Activated naive CD4-positive, alpha-beta T cell treated with anti-CD3 and anti-CD28 coated beads for 36 hours (primary cell): Measurements from ENCODE around the gene SDK2. TPM values are rescaled to one million over a fixed set of nuclear protein-coding genes. Genes with fewer than 3 reads are reported as not detected.

Experiments used
- CTCF ChIA-PET: fragments of 350-600 bp; sonication (Branson Sonifier 250); formaldehyde crosslinking; loops from one replicate; lab custom pipeline; 2021; ENCODE audit warnings: antibody characterized with exemption; lab: Charles Lee
- DNase-seq: peaks from one replicate; pipeline ENCODE4 v3.0.0-alpha.2; 2020
- H3K27ac Mint-ChIP-seq: one replicate; pipeline ENCODE4 v1.8.0; 2021; ENCODE audit warnings: mild to moderate bottlenecking, mixed read lengths
- H3K27me3 Mint-ChIP-seq: one replicate; pipeline ENCODE4 v1.8.0; 2021; ENCODE audit warnings: low read depth, mixed read lengths
- H3K36me3 Mint-ChIP-seq: one replicate; pipeline ENCODE4 v1.8.0; 2021; ENCODE audit warnings: low read depth, mixed read lengths
- H3K4me1 Mint-ChIP-seq: one replicate; pipeline ENCODE4 v1.8.0; 2021; ENCODE audit warnings: low read depth, mixed read lengths
- H3K4me3 Mint-ChIP-seq: one replicate; pipeline ENCODE4 v1.8.0; 2021; ENCODE audit warnings: mild to moderate bottlenecking, moderate library complexity, mixed read lengths
- H3K9me3 Mint-ChIP-seq: one replicate; pipeline ENCODE4 v1.8.0; 2021; ENCODE audit warnings: mixed read lengths
- intact Hi-C: fragments of 100-400 bp; cut with micrococcal nuclease; formaldehyde crosslinking; loops from one replicate; pipeline ENCODE4 v1.15.1; 2023
- total RNA-seq, 2 experiments: library from RNA; stranded (reverse); gene quantifications; one replicate each; pipeline ENCODE4 v1.2.3, GENCODE V29; 2021

SDK2 gene
- total RNA-seq, 2 experiments from 2014 or later, result 0.27 to 0.50 TPM

DNA sequence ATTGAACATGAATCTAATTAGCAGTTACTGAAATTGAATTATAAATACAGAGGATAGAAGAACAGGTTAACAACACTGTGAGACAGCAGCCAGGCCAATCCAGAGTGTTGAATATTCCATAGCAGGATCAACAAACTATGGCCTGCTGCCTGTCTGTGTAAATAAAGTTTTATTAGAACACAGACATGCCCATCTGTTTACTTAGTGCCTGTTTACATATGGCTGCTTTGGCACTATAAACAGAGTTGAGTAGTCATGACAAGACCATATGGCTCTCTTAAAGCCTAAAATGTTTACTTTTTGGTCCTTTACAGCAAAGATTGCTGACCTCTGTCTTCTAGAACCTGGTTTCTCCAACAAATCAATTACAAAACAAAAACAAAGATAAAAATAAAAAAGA is 217.0 kb downstream of the SDK2 start:
- intact Hi-C loops, result loop anchor here (5.0 kb wide), 1 partner anchor 165 kb away; no protein-coding TSS in a partner anchor
- H3K4me1 Mint-ChIP-seq, result peaks cover 3% of the 10 kb centered on the region
- no peaks in the 10 kb centered on the region for H3K9me3 Mint-ChIP-seq
- H3K4me3 Mint-ChIP-seq, result no peak overlapping the region
- no peaks in the 10 kb centered on the region for H3K36me3 Mint-ChIP-seq
- no peak overlapping the region for H3K27ac Mint-ChIP-seq
- CTCF ChIA-PET, result interaction anchor here (0.7 kb wide), 1 partner anchor 214 kb away, joined by 3 read pairs; no protein-coding TSS in a partner anchor
- no peaks in the 10 kb centered on the region for H3K27me3 Mint-ChIP-seq
- DNase-seq, result no peak

DNA sequence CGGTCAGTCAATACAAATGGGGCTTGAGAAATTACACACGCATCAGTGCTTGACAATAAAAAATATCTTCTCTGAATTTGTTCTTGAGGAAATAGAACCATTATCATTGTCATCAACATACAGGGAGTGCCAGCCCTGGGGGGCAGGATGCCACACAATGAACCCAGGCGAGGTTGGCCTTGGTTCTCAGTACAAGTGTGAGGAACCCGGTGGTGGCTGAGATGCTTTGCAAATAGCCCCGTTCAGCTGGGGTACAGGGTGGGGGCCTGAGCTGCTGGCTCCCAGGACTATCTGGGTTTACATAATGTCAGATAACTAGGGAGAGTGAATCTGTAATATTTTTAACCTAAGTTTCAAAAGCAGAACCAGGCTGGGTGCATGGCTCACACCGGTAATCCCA is 219.7 kb downstream of the SDK2 start:
- intact Hi-C loops, result no loop called here
- Mint-ChIP-seq H3K9me3 (no peaks in the 10 kb centered on the region), H3K4me3 (no peak overlapping the region), H3K36me3 (no peaks in the 10 kb centered on the region), H3K27ac (no peak overlapping the region), H3K4me1 (peaks cover 2% of the 10 kb centered on the region), H3K27me3 (no peaks in the 10 kb centered on the region)
- DNase-seq, result no peak
- CTCF ChIA-PET, result interaction anchor here (0.6 to 1.2 kb wide), 2 partner anchors 170 to 233 kb away, joined by 3 read pairs; no protein-coding TSS in a partner anchor

DNA sequence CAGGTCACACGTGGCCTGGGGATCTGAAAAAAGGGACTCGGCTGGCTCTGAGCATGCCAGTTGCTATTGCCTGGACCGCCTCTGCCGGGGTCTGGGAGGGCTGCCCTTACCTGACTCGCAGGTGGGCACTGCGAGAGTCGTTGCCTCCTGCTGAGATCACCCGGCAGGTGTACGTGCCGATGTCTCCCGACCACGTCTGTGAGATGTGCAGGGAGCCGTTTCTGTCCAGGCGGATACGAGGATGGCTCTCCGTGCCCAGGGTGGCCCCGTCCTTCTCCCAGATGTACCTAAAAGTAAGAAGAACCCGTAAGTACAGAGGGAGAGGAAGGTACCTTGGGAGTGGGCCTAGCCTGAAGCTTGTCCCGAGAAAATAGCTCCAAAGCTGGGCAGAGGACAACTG is 220.4 kb downstream of the SDK2 start:
- H3K36me3 Mint-ChIP-seq, result no peaks in the 10 kb centered on the region
- no peaks in the 10 kb centered on the region for H3K27me3 Mint-ChIP-seq
- H3K4me3 Mint-ChIP-seq, result no peak overlapping the region
- H3K9me3 Mint-ChIP-seq, result no peaks in the 10 kb centered on the region
- H3K4me1 Mint-ChIP-seq, result no peaks in the 10 kb centered on the region
- no peak for DNase-seq
- no peak overlapping the region for H3K27ac Mint-ChIP-seq
- intact Hi-C loops, result no loop called here
- CTCF ChIA-PET, result interaction anchor here (0.6 kb wide), 1 partner anchor 234 kb away, joined by 3 read pairs; no protein-coding TSS in a partner anchor

GRCh38 chr17:73423159-73423715 is 221.0 kb downstream of the SDK2 start:
- no peaks in the 10 kb centered on the region for H3K4me1 Mint-ChIP-seq
- CTCF ChIA-PET, result no interaction called here

GRCh38 chr17:73422121-73422520 is 222.1 kb downstream of the SDK2 start:
- H3K27me3 Mint-ChIP-seq, result no peaks in the 10 kb centered on the region
- no peaks in the 10 kb centered on the region for H3K4me1 Mint-ChIP-seq
- CTCF ChIA-PET, result interaction anchor here (1.6 kb wide), 1 partner anchor 8 kb away, joined by 7 read pairs; no protein-coding TSS in a partner anchor
- H3K36me3 Mint-ChIP-seq, result no peaks in the 10 kb centered on the region
- H3K9me3 Mint-ChIP-seq, result no peaks in the 10 kb centered on the region
- H3K4me3 Mint-ChIP-seq, result no peak overlapping the region
- no peak for DNase-seq
- intact Hi-C loops, result no loop called here
- H3K27ac Mint-ChIP-seq, result no peak overlapping the region

More at GRCh38 chr17:73423159-73423715, 221.0 kb downstream of the SDK2 start:
- DNase-seq, result no peak
- no peaks in the 10 kb centered on the region for H3K36me3 Mint-ChIP-seq
- H3K4me3 Mint-ChIP-seq, result no peak overlapping the region
- intact Hi-C loops, result no loop called here
- H3K9me3 Mint-ChIP-seq, result no peaks in the 10 kb centered on the region
- no peak overlapping the region for H3K27ac Mint-ChIP-seq
- H3K27me3 Mint-ChIP-seq, result no peaks in the 10 kb centered on the region

- H3K36me3 Mint-ChIP-seq, result no peaks in the 10 kb centered on the region
- H3K27me3 Mint-ChIP-seq, result no peaks in the 10 kb centered on the region
- no peaks in the 10 kb centered on the region for H3K9me3 Mint-ChIP-seq
- no peaks in the 10 kb centered on the region for H3K4me1 Mint-ChIP-seq
- no peak overlapping the region for H3K27ac Mint-ChIP-seq
- intact Hi-C loops, result no loop called here
- DNase-seq, result no peak
- H3K4me3 Mint-ChIP-seq, result no peak overlapping the region
- CTCF ChIA-PET, result interaction anchor here (1.6 kb wide), 1 partner anchor 9 kb away, joined by 7 read pairs; no protein-coding TSS in a partner anchor
Observed at GRCh38 chr17:73420897-73421296, 223.3 kb downstream of the SDK2 start.

DNA sequence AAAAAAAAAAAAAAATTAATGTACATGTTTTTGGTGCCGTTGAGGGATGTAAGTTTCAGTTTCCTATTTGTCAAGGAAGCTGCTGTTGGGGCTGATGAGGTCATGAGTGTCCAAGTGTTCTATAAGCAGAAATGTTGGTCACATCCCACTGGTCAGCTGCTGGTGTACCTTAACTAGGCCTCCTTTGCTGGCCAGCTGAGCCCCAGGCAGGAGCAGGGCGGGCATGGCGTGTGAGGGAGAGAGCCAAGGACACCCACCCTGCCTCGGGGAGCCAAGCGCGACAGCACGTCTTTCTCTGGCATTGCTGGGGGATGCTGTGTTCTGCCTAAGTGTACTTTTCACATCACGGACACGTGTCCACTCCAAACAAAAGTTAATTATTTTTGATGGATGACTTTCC is 224.4 kb downstream of the SDK2 start:
- H3K36me3 Mint-ChIP-seq, result no peaks in the 10 kb centered on the region
- no peak overlapping the region for H3K4me3 Mint-ChIP-seq
- no peaks in the 10 kb centered on the region for H3K4me1 Mint-ChIP-seq
- DNase-seq, result no peak
- CTCF ChIA-PET, result interaction anchor here (0.6 to 1.0 kb wide), 2 partner anchors 10 to 1374 kb away, joined by 3 read pairs; no protein-coding TSS in a partner anchor
- H3K27me3 Mint-ChIP-seq, result no peaks in the 10 kb centered on the region
- no peak overlapping the region for H3K27ac Mint-ChIP-seq
- H3K9me3 Mint-ChIP-seq, result no peaks in the 10 kb centered on the region
- intact Hi-C loops, result no loop called here

GRCh38 chr17:73419051-73419450 is 225.2 kb downstream of the SDK2 start:
- H3K27ac Mint-ChIP-seq, result no peak overlapping the region
- intact Hi-C loops, result no loop called here
- no peaks in the 10 kb centered on the region for H3K36me3 Mint-ChIP-seq
- H3K4me3 Mint-ChIP-seq, result no peak overlapping the region
- no peaks in the 10 kb centered on the region for H3K27me3 Mint-ChIP-seq
- CTCF ChIA-PET, result interaction anchor here (0.6 to 1.0 kb wide), 2 partner anchors 11 to 1375 kb away, joined by 3 read pairs; no protein-coding TSS in a partner anchor
- no peaks in the 10 kb centered on the region for H3K4me1 Mint-ChIP-seq
- DNase-seq, result no peak
- no peaks in the 10 kb centered on the region for H3K9me3 Mint-ChIP-seq

DNA sequence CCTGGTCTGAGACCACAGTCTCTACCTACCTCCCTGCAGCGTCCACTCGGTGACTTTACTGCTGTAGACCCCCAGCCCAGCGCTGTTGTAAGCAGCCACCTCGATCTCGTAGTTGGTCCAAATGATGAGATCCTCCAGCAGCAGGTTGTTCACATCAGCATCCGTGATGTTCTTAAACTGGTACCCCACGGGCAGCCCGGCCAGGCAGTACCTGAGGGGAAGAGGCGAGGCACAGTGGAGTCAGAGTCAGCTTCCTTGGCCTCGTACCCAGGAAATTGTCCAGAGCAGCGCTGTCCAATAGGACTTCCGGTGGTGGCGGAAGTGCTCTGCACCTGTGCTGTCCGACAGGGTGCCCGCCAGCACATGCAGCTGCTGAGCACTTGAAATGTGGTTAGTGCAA is 228.5 kb downstream of the SDK2 start:
- intact Hi-C loops, result no loop called here
- no peak overlapping the region for H3K27ac Mint-ChIP-seq
- H3K9me3 Mint-ChIP-seq, result no peaks in the 10 kb centered on the region
- DNase-seq, result no peak
- no peaks in the 10 kb centered on the region for H3K27me3 Mint-ChIP-seq
- H3K4me1 Mint-ChIP-seq, result no peaks in the 10 kb centered on the region
- no peak overlapping the region for H3K4me3 Mint-ChIP-seq
- CTCF ChIA-PET, result no interaction called here
- H3K36me3 Mint-ChIP-seq, result no peaks in the 10 kb centered on the region

DNA sequence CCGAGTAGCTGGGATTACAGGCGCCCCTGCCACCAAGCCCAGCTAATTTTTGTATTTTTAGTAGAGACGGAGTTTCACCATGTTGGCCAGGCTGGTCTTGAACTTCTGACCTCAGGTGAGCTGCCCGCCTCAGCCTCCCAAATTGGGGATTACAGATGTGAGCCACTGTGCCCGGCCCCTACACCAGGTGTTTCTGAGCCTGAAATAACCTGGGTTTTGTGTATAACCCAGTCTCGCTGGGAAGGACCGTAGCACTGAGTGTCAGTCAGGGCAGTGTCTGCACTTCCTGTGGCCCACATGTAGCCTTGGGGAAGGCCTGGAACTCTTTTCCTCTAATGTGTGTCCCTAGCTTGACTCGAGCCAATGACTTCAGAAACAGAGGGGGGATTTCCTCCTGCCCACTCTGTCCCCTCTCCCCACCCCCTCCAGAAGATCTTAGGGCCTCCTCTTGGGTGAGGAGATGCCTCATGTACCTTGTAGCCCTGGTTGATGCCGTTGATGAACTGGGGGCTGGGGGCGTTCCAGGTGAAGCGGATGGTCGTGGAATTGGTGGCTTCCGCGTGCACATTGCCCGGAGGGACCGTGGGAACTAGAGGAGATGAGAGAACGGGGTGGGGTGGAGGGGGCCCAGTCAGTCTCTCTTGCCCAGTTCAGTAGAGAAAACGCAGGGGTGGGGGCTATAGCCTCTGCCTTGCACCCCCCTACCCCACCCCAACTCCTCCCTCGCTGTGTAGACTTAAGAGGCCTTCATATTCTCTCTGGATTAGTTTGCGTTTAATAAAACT is 229.9 kb downstream of the SDK2 start:
- DNase-seq, result no peak
- CTCF ChIA-PET, result interaction anchor here (0.7 to 1.5 kb wide), 2 partner anchors 16 to 176 kb away, joined by 4 read pairs; no protein-coding TSS in a partner anchor
- intact Hi-C loops, result no loop called here
- H3K36me3 Mint-ChIP-seq, result no peaks in the 10 kb centered on the region
- H3K27me3 Mint-ChIP-seq, result no peaks in the 10 kb centered on the region
- no peaks in the 10 kb centered on the region for H3K4me1 Mint-ChIP-seq
- no peak overlapping the region for H3K27ac Mint-ChIP-seq
- no peak overlapping the region for H3K4me3 Mint-ChIP-seq
- H3K9me3 Mint-ChIP-seq, result no peaks in the 10 kb centered on the region

- Mint-ChIP-seq H3K36me3 (no peaks in the 10 kb centered on the region), H3K4me3 (no peak overlapping the region), H3K27ac (no peak overlapping the region), H3K9me3 (no peaks in the 10 kb centered on the region), H3K4me1 (no peaks in the 10 kb centered on the region), H3K27me3 (no peaks in the 10 kb centered on the region)
- DNase-seq, result no peak
- intact Hi-C loops, result no loop called here
- CTCF ChIA-PET, result interaction anchor here (0.7 to 1.5 kb wide), 2 partner anchors 17 to 44 kb away, joined by 3 to 4 read pairs; no protein-coding TSS in a partner anchor
Observed at GRCh38 chr17:73412914-73413313, 231.3 kb downstream of the SDK2 start.

DNA sequence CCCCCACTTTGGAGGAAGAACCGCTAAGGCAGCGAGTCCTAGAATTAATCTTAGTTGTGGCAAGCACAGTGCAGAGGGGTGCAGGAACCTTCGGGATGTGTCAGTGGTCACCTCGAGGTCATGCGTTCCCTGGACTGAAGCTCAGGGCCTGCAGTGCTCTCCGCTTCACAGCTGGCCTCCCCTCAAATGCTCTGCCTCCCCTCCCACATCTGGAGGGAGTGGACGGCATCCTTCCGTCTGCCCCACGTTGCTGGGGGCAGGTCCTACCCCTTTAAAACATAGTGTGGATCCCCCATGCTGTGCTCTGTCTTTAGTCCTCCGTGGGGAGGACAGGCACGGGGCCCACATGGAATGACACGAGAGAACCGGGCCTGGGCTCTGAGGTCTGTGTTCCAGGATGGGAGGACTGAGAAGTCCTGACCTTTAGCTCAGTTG is 232.9 kb downstream of the SDK2 start:
- Mint-ChIP-seq H3K27me3 (no peaks in the 10 kb centered on the region), H3K9me3 (no peaks in the 10 kb centered on the region), H3K4me3 (no peak overlapping the region), H3K36me3 (no peaks in the 10 kb centered on the region), H3K27ac (no peak overlapping the region), H3K4me1 (no peaks in the 10 kb centered on the region)
- CTCF ChIA-PET, result interaction anchor here (1.0 kb wide), 1 partner anchor 18 kb away, joined by 5 read pairs; no protein-coding TSS in a partner anchor
- intact Hi-C loops, result no loop called here
- DNase-seq, result no peak
